ENCODE data around the gene FOXF1.

DNA sequence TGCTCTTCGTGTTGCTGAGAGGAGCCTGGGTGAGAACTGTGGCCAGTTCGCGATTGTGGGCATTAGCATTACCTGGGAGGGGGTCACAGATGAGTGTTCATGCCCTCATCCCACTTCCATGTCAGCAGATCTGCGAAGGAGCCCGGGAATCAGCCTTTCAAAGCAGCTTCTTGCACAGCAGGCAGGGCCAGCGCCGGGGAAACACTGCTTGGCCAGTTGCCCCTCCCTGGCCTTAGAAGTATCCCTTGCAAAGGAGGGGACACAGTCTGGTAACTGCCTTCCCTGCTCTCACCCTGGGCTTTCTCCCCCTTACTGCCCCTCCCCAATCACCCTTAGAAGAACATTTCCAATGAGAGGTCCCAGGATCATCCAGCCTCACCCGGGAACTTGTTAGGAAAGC lies 42.8 kb upstream of the FOXF1 start:
- TF ChIP-seq, protein P1, sequence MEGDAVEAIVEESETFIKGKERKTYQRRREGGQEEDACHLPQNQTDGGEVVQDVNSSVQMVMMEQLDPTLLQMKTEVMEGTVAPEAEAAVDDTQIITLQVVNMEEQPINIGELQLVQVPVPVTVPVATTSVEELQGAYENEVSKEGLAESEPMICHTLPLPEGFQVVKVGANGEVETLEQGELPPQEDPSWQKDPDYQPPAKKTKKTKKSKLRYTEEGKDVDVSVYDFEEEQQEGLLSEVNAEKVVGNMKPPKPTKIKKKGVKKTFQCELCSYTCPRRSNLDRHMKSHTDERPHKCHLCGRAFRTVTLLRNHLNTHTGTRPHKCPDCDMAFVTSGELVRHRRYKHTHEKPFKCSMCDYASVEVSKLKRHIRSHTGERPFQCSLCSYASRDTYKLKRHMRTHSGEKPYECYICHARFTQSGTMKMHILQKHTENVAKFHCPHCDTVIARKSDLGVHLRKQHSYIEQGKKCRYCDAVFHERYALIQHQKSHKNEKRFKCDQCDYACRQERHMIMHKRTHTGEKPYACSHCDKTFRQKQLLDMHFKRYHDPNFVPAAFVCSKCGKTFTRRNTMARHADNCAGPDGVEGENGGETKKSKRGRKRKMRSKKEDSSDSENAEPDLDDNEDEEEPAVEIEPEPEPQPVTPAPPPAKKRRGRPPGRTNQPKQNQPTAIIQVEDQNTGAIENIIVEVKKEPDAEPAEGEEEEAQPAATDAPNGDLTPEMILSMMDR (conservative IDR thresholded peaks at IDR 0.05 in 1 of 2, IDR thresholded peaks at IDR 0.05 in 1 of 2; ENCODE audit: low read depth in 1 of 2, low read length in 2 of 2), result no peak
- no peak for TF ChIP-seq EZH2 (IDR thresholded peaks at IDR 0.05; ENCODE audit: low read length, missing control alignments)
